Neuron (in vitro differentiated cells): ENCODE measurements around the gene LYST.

Source experiments
- H2AFZ ChIP-seq: one replicate; pipeline ENCODE4 v1.6.1; 2013; ENCODE audit warnings: low read depth, mild to moderate bottlenecking, inconsistent platforms, low read length, moderate library complexity
- H3K27me3 ChIP-seq: one replicate; pipeline ENCODE4 v1.6.1; 2013; ENCODE audit warnings: low read length; ENCODE audit not compliant: insufficient read depth
- H3K36me3 ChIP-seq: one replicate; pipeline ENCODE4 v1.6.1; 2013; ENCODE audit warnings: low read length; ENCODE audit not compliant: insufficient read depth
- H3K4me1 ChIP-seq: one replicate; pipeline ENCODE4 v1.6.1; 2013; ENCODE audit warnings: low read length; ENCODE audit not compliant: insufficient read depth
- H3K4me3 ChIP-seq: 2 replicates; pipeline ENCODE4 v1.5.1; 2013; ENCODE audit warnings: mild to moderate bottlenecking, low read length, moderate library complexity
- H3K9me3 ChIP-seq: one replicate; pipeline ENCODE4 v1.6.1; 2013; ENCODE audit warnings: low read length

The LYST gene

GRCh38 chr1:235902677-235903542 is 36.2 kb upstream of the LYST start:
- H3K4me3 ChIP-seq, result no peak overlapping the region
- H3K27me3 ChIP-seq, result no peaks in the 10 kb centered on the region
- peaks cover 15% of the 10 kb centered on the region for H3K4me1 ChIP-seq
- no peaks in the 10 kb centered on the region for H3K36me3 ChIP-seq
- no peak overlapping the region for H2AFZ ChIP-seq
- H3K9me3 ChIP-seq, result no peaks in the 10 kb centered on the region

DNA sequence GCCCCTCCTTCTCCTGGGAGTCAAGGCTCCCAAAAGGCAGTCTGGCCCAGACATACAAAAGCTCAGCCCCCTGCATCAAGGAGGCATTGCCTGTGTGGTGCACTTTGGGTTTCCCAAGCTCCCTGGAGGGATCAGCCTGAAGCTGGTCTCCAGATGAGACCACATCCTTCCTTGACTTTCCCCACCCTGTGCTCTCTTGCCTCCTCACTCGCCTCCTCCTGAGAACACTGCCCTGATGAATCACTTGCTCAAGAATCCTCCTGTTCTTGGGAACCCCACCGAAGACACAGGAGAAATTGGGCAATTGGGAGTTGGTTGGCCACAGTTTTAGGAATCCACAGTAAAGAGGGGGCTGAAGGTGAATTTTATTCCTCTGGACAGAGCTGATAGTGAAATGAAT is 34.8 kb upstream of the LYST start:
- Histone ChIP-seq H3K27me3 (no peaks in the 10 kb centered on the region), H2AFZ (no peak overlapping the region), H3K36me3 (no peaks in the 10 kb centered on the region), H3K4me3 (no peak overlapping the region), H3K9me3 (no peaks in the 10 kb centered on the region), H3K4me1 (peaks cover 15% of the 10 kb centered on the region)

GRCh38 chr1:235898126-235898525 is 31.4 kb upstream of the LYST start:
- Histone ChIP-seq H3K4me3 (no peak overlapping the region), H3K27me3 (no peaks in the 10 kb centered on the region), H3K36me3 (no peaks in the 10 kb centered on the region), H3K9me3 (no peaks in the 10 kb centered on the region), H3K4me1 (peaks cover 14% of the 10 kb centered on the region), H2AFZ (no peak overlapping the region)

DNA sequence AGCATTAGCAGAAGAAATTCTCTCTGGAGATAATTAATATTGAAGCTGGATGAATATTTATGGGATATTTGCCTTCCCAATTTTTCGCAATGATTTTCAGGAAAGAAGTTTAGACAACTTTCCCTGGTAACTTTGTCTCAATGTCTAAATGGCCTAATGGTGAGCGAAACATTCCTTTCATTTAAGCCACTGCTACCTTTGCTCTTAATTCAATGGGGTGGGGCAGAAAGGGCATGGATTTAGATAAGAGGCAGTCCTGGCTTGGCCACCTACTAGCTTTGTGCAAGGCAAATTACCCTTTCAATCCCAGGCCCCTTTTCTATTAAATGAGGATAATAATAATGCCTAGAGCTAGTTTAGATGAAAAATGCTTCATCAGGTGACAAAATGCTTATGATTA is 27.1 kb upstream of the LYST start:
- H3K4me3 ChIP-seq, result no peak overlapping the region
- H3K36me3 ChIP-seq, result no peaks in the 10 kb centered on the region
- H3K27me3 ChIP-seq, result no peaks in the 10 kb centered on the region
- no peaks in the 10 kb centered on the region for H3K4me1 ChIP-seq
- H2AFZ ChIP-seq, result no peak overlapping the region
- H3K9me3 ChIP-seq, result no peaks in the 10 kb centered on the region

DNA sequence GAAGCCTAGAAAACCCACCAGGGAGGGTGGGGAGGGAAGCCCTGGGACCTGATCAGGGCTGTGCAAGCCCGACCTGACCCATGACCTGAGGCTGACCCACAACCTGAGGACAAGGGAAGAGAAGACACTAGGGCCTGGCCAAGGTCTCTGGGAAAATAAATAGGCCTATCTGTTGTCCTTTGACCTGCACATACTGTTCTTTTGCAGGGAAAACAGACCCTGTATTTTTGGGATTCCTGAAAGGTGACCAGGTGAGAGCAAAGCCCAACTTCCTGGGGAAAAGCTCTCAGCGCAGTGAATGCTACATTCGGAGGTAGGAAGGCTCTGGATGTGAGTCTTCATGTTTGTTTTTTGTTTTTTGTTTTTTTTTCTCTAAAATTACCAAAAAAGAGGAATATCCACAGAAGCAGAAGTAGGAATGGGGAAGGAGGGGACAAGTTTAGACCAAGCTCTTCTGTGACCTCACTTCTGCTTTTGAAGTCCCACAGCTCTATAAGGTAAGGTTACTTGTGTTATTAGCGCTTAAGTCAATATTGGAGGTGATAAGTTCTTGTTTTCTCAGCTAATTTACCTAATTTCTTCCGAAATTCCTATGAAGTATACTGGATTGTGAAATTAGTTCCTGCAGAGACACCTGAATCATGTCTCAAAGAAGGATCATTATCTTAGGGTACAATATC is 26.2 kb upstream of the LYST start:
- Histone ChIP-seq H3K36me3 (no peaks in the 10 kb centered on the region), H3K9me3 (no peaks in the 10 kb centered on the region), H3K27me3 (no peaks in the 10 kb centered on the region), H3K4me1 (no peaks in the 10 kb centered on the region), H3K4me3 (no peak overlapping the region), H2AFZ (no peak overlapping the region)

DNA sequence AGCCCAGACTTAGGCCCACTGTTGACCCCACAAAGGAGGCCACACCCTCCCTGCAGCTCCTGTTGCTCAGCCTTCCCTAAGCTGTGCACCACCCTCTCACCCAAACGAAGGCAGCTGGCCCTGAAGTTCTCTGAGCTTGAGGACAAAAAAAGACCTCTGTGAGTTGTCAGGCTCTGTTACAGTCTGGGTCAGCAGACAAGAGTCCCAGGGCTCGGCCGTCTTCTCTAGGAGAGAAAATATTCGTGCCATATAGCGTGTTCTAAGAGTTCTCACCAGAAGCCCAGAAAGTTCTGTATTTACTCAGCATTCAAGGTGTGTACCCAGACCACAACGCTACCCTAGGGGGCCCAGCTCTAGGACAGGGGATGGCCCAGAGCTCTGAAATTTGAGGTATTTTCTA is 25.5 kb upstream of the LYST start:
- Histone ChIP-seq H3K27me3 (no peaks in the 10 kb centered on the region), H3K4me1 (no peaks in the 10 kb centered on the region), H3K36me3 (no peaks in the 10 kb centered on the region), H3K4me3 (no peak overlapping the region), H2AFZ (no peak overlapping the region), H3K9me3 (no peaks in the 10 kb centered on the region)

- Histone ChIP-seq H3K4me1 (no peaks in the 10 kb centered on the region), H3K4me3 (no peak overlapping the region), H3K27me3 (no peaks in the 10 kb centered on the region), H3K36me3 (no peaks in the 10 kb centered on the region), H3K9me3 (no peaks in the 10 kb centered on the region), H2AFZ (no peak overlapping the region)
Measured at GRCh38 chr1:235888119-235888643, 21.5 kb upstream of the LYST start.

GRCh38 chr1:235887676-235888075 is 21.0 kb upstream of the LYST start:
- no peak overlapping the region for H2AFZ ChIP-seq
- no peaks in the 10 kb centered on the region for H3K36me3 ChIP-seq
- peaks cover 2% of the 10 kb centered on the region for H3K27me3 ChIP-seq
- no peaks in the 10 kb centered on the region for H3K4me1 ChIP-seq
- H3K4me3 ChIP-seq, result no peak overlapping the region
- no peaks in the 10 kb centered on the region for H3K9me3 ChIP-seq

DNA sequence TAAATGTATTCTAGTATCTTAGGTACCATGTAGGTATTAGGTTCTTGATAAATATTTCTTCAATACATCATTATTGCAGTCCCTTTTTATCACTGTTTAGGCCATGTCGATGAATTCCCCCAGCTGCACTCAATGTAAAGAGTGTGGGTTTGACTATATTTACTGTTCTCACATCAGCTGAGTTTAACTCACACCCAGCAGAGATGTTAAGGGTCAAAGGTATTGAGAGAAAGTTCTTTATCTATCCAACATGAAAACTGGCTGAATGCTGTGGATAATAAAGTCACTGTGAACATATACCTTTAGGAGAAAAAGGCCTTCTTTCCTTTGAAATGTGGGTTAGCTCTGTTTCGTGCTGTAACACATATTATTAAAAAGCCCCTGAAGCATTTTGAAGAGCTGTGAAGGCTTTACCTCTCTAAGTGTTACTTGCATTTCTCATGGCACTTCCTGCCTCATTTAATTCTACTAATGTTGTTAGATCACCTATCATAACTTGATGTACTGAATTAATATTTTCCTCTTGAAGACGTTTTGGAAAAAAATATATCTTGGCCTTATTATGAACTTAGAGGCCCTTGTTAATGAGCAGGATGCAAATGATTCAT is 19.1 kb upstream of the LYST start:
- no peak overlapping the region for H3K4me3 ChIP-seq
- no peak overlapping the region for H2AFZ ChIP-seq
- H3K4me1 ChIP-seq, result no peaks in the 10 kb centered on the region
- H3K36me3 ChIP-seq, result no peaks in the 10 kb centered on the region
- H3K27me3 ChIP-seq, result peaks cover 2% of the 10 kb centered on the region
- H3K9me3 ChIP-seq, result no peaks in the 10 kb centered on the region

GRCh38 chr1:235883261-235883927 is 16.7 kb upstream of the LYST start:
- H3K4me1 ChIP-seq, result no peaks in the 10 kb centered on the region
- H2AFZ ChIP-seq, result no peak overlapping the region
- H3K4me3 ChIP-seq, result no peak overlapping the region
- no peaks in the 10 kb centered on the region for H3K36me3 ChIP-seq
- no peaks in the 10 kb centered on the region for H3K9me3 ChIP-seq
- peaks cover 2% of the 10 kb centered on the region for H3K27me3 ChIP-seq

DNA sequence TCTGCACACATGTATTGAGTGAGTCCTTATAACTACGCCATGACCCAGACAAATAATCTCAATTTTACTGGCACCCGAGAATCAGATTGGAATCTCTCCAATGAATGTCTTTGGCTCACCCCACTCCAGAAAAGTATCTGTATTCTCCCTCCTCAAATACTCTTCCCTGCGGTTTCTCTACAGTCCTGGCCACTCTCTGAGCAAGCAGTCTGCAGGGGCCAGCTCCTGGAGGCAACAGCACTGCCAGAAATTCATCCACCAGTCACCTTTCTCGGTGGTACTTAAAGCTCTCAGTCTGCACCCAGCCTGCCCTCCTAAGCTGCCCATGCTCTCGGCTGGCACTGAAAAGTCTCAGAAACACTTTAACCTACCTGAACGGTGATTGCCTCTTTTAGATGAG is 16.1 kb upstream of the LYST start:
- no peak overlapping the region for H3K4me3 ChIP-seq
- H2AFZ ChIP-seq, result no peak overlapping the region
- no peaks in the 10 kb centered on the region for H3K4me1 ChIP-seq
- no peaks in the 10 kb centered on the region for H3K9me3 ChIP-seq
- H3K36me3 ChIP-seq, result no peaks in the 10 kb centered on the region
- peaks cover 2% of the 10 kb centered on the region for H3K27me3 ChIP-seq

GRCh38 chr1:235881930-235882700 is 15.4 kb upstream of the LYST start:
- Histone ChIP-seq H3K27me3 (peaks cover 2% of the 10 kb centered on the region), H2AFZ (no peak overlapping the region), H3K4me1 (no peaks in the 10 kb centered on the region), H3K4me3 (no peak overlapping the region), H3K9me3 (no peaks in the 10 kb centered on the region), H3K36me3 (no peaks in the 10 kb centered on the region)
